ENCODE measurements around the gene D2HGDH.

Gene D2HGDH

DNA sequence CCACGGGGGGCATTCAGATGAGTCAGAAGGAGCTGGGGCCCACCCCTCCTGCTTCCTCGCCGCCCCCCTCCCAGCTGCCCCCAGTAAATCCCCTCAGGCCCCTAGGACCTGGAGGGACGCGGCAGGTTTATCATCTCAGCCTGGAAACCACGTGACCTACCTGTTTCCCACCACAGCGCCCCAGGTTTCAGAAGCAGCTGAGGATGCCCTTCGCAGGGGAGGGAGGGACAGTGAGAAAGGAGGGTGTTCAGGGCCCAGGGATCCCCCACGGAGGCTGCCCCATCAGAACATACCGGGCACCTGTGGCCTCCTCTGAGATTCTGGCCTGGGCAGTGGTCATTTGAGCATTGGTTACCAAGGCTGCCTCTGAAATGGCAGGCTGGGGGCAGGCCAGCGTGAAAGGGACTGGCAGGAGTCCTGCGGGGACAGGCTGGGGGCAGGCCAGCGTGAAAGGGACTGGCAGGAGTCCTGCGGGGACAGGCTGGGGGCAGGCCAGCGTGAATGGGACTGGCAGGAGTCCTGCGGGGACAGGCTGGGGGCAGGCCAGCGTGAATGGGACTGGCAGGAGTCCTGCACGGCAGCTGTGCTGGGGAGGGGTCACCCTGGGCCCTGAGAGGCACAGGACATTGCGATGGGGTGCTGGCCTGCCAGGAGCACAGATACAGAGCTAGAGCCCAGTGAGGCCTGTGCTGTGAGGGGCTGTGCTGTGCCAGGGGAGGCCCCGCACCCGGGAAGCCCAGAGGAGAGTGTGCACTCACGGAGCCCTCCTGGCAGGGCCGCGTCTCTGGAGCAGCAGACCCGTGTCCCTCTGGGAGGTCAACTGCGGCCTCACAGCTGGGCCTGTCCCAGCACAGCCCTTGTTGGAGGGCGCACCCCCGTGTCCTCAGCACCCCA, 76.1 kb downstream of the D2HGDH start:
- TF ChIP-seq, protein P1, sequence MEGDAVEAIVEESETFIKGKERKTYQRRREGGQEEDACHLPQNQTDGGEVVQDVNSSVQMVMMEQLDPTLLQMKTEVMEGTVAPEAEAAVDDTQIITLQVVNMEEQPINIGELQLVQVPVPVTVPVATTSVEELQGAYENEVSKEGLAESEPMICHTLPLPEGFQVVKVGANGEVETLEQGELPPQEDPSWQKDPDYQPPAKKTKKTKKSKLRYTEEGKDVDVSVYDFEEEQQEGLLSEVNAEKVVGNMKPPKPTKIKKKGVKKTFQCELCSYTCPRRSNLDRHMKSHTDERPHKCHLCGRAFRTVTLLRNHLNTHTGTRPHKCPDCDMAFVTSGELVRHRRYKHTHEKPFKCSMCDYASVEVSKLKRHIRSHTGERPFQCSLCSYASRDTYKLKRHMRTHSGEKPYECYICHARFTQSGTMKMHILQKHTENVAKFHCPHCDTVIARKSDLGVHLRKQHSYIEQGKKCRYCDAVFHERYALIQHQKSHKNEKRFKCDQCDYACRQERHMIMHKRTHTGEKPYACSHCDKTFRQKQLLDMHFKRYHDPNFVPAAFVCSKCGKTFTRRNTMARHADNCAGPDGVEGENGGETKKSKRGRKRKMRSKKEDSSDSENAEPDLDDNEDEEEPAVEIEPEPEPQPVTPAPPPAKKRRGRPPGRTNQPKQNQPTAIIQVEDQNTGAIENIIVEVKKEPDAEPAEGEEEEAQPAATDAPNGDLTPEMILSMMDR (IDR thresholded peaks at IDR 0.05), result no peak

- TF ChIP-seq, protein P1 (IDR thresholded peaks at IDR 0.05), result no peak
Observed at GRCh38 chr2:241811201-241811951, 76.9 kb downstream of the D2HGDH start.

- TF ChIP-seq, protein P1 (IDR thresholded peaks at IDR 0.05), result no peak
Observed at GRCh38 chr2:241811952-241812729, 77.7 kb downstream of the D2HGDH start.

DNA sequence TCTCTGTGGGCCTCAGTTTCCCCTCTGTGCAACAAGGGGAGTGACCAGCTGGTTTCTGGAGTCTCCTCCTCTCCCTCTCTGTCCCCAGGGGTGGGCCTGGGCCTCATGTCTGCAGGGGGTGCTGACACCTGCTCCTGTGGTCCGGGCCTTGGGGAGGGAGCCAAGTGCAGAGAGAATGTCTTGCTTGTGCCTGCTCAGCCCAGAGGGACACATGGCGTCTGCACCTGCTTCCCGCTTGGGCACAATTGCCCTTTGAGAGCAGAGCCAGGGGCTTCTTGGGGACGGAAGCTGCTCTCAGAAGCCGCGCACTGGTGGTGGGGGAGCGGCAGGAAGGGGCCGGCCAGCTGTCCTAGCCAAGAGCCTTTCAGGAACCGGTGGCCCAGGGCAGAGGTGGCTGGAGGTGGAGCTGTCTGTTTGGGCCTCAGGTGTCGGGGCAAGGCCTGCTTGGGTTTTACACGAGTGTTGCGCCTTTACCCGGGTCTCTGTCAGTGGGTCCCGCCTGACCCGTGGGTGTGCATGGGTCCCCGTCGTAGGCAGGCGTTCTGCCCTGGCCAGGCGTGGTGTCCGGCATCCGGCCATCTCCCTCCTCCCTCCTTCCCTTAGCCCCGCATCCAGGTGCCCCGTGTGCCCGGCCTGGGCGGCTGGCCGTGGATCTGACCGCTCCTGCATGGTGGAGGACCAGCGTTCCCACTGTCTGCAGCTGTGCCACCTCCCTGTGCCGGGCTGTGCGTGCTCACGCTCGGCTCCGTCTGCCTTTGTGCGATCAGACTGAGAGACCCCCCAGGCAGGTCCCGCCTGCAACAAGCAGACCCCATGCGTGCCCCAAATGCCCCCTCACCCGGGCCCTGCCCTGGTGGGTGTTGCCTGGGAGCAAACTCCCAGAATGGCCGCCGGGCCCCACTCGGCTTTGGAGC, 78.6 kb downstream of the D2HGDH start:
- TF ChIP-seq, protein P1 (IDR thresholded peaks at IDR 0.05), result no peak

DNA sequence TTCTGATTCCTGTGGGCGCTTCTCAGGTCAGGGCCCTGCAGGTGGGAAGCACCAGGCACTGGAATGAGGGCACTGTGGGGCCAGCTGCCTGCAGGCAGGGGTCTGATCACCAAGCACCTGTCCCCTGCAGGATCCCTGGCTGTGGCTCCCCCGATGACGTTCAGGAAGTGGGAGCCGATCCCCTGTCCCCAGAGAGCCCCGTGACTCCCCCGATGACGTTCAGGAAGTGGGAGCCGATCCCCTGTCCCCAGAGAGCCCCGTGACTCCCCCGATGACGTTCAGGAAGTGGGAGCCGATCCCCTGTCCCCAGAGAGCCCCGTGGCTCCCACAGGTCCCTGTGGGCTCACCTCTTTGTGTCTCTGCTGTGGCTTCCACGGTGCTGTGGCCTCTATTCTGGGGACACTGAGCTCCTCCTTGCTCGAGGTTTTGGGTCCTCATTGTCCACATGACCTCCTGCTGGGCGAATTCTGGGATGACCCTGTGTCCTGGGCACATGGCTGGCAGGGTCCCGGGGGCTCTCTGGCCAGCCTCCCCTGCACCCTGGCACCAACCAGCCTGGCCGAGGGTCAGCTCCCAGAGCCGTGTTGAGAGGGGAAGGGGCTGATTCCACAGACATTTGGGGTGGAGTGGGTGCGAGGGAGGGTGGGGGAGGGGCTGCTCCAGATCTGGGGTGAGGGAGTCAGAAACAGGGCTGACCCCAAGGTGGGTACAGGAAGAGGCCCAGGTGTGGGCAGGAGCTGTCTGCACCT, 79.4 kb downstream of the D2HGDH start:
- TF ChIP-seq, protein P1 (IDR thresholded peaks at IDR 0.05), result no peak

DNA sequence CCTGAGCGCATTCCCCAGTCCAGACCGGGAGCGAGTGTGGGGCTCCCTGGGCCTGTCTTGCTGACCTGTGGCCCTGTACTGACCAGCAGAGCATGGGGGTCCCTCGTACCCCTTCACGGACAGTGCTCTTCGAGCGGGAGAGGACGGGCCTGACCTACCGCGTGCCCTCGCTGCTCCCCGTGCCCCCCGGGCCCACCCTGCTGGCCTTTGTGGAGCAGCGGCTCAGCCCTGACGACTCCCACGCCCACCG, 79.9 kb downstream of the D2HGDH start:
- TF ChIP-seq, protein P1 (IDR thresholded peaks at IDR 0.05), result no peak
